Hematopoietic multipotent progenitor cell treated with erythropoietin and hydrocortisone succinate and interleukin-3 and kit ligand, for 6 days (in vitro differentiated cells): ENCODE results near the gene TRMT11.
"Not testable (repeated sequence)": the region's sequence is repeated elsewhere in the genome, so short reads cannot be mapped to it uniquely, and the experiment has no call there.

Experiments used
- DNase-seq: peaks from one replicate; pipeline ENCODE4 v3.0.0-alpha.2; 2015

The TRMT11 gene

DNA sequence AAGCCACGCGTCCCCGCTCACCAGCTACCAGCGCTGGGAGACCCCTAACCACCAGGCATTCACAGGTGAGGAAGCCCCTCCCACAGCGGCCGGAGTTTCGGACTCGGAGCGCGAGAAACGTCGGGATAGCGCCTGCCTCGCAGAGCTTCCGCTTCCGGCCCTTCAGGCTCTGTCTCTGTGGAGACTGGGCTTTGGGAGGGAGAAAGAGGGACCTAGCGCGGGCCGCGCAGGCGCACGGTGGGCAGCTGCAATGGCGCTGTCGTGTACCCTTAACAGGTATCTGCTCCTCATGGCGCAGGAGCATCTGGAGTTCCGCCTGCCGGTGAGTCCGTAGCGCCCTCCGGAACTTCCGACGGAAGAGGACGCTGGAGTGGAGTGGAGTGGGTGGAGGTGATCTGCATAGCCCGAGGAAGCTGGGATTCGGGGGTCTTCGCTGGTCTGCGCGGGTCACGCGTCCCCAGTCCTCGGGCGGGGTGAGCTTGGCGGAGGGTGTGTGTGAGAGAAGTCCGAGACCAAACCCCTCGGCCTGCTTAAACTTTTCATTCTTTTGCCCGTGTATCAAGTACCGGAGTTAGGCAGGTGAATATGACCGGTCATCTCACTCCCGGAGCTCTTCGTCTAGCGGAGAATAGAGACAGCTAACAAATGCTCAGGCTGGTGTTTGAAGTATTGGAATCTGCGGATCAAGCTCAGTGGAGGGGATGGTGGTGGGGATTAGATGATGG, at the start of gene TRMT11:
Gene TRMT11 (plus strand): TSS at position 240 of the 725 bp plus-strand sequence. CDS start 11 bp downstream, at position 251.
- peak; percentile 95 for DNase-seq

DNA sequence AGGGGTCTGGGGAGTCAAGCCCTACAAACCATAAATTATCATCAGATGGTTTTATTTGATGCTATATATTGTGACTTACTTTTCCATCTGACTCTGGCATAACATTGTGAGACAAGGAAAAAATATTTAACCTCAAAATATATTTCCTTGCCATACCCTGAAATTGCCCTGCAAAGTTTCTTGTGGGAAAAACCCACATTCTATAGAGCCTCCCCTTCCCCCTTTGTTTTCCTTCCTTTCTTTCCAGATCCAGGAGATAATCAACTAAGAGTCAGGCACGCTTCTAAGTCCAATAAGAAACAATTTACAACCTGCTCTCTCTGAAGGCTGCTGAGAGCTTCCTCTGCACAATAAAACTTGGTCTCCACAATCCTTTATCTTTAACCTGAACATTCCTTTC, 47.3 kb upstream of the TRMT11 start:
- no peak for DNase-seq

DNA sequence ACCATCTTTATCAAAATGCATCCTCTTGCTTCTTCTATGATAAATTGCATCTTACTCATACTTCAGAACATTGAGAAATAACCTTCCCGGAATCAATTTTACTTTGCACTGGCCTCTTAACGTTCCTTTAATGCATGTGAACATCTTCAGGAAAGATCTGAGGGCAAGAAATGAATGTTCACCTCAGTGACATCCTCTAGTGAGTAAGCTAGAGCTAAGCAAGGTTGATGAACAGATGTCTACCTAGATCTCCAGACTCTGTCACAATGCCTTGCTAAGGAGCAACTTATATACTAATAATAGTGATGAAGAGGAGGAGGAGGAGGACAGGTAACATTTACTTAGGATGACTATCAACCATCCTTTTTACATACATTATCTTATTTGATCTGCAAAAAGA, 46.5 kb upstream of the TRMT11 start:
- no peak for DNase-seq

DNA sequence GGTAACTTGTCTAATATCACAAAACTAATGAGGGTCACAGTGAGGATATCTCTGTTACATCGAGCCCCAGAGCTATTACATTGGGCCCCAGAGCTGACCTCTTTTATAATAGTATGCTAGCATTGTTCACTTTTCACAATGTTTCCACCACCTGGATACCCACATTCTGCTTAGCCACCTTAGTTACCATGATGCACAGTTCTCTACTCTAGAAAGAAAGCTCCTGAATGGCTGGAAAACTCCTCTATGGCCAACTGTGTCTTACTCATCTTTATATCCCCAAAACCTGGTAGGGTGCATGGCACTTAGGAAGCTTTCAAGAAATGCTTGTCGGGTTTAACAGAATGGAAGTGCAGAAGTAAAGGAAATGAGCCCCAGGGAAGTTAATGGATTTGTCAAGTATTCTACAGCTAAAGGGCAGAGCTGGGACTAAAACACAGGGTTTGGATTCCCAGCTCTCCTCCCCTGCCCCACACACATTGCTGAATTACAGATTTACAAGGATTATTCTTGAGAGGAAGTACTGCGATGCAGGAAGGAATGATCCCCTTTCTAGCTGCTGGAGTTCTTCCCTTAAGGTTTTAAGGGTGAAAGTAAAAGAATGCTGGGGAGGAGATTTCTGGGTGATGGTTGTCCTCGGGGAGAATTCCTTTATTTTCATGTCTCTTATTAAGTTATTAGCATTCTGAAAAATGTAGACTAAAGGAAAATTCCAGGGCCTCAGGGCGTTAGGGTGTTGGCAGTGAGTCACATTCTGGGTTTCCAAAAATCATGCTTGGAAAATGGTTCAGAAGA, 45.9 kb upstream of the TRMT11 start:
- no peak for DNase-seq

DNA sequence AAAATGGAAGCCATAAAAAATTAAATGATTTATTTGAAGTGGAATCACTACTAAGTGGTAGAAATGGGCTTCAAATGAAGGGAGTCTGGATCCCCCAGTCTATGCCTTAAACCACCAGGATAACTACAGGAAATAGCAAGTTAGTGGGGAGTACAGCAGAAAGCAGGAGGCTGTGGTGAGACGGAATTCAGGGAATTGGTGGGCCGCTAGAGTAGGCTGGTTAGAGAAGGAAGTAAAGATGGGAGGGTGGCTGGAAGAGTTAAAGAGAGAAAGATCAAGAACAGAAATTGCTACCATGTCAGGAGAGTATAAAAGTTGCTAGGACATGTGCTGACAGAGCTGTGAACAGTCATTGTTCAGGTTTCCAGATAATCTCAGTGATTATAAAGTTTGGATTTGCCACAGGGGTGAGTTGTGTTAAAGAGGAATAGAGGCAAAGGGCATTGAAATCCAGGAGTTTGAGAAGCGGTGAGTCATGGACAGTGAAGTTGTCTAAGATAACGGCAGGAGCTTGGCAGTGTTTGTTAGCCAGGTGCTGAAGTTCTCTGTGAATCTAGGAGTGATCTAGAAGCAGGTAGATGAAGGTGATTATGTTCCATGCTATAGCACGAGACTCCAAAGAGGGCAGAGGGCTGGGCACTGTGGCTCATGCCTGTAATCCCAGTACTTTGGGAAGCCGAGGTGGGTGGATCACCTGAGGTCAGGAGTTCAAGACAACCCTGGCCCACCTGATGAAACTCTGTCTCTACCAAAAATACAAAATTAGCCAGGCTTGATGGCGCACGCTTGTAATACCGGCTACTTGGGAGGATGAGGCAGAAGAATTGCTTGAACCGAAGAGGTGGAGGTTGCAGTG, 43.4 kb upstream of the TRMT11 start:
- no peak for DNase-seq

DNA sequence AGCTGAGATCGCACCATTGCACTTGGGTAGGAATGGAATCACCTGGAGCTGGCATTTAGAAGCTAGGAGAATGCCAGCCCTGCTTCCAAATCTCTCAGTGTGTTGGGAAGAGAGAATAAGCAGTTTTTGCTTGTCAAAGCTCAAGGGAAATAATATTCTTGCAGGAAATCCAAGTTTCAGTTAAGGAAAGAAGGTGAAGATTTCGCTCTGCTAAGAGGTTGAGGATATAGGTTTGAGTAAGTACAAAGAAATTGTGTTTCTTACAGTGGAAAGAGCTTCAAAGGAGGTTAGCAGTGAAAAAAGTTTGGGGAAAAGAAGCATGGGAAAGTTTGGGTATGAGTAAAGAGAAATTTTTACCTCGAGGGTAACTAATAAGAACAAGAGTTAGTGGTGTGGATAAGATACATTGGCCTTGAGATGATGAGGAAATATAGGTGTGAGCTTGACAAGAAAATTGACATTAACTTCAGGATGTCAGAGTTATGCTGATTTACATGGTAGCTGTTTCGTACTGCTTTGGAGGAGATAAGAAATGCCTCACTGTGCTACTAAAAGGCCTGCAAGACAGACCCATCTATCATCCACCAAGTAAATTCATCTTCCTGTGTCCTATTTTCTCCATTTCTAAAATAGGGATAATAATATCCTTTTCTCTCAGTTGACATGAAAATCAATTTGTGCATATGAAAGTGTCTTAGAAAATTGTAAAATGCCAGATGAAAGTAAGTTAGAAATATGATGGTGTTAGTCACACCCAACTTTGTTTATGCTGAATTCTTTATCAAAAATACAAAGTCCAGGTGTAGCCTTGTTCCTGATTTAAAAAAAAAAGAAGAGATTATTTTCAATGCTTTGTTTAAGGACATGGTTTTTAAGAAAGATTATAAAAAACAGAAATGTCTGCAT, 42.6 kb upstream of the TRMT11 start:
- DNase-seq: peak; percentile 40

DNA sequence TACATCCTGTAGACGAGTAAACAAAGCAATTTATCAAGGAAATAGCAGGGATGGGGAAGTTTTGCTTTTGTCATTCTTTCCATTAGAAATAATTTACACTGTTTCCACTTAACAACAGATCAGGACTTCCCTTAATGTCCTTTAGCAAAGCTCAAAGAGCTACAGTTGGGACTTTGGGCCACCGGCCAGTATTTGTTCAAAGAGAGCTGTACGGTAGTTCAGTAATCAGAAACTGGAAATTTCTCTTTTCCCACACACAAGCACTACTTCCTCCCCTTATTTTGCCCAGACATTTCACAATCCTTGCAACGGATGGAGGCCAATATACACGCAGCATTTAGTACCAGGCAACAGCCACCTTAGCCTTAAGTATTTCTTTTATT, 41.9 kb upstream of the TRMT11 start:
- peak; percentile 50 for DNase-seq

DNA sequence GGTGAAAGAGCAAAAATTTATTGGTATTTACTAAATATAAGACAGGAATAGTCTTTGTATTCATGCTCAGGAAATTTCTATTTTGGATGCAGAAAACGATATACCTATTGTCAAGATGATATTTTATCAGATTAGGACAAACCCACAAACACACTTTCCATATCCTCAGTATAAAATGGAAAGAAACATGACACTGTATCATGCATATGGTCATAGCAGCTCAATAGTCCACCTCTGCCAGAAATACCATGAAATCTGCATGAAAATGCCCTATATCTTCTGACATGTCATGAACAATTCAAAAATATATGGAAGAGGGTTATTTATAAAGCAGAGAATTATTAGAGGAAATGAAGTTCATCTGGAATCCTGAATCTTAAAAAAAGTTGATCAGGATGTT, 41.4 kb upstream of the TRMT11 start:
- no peak for DNase-seq

DNA sequence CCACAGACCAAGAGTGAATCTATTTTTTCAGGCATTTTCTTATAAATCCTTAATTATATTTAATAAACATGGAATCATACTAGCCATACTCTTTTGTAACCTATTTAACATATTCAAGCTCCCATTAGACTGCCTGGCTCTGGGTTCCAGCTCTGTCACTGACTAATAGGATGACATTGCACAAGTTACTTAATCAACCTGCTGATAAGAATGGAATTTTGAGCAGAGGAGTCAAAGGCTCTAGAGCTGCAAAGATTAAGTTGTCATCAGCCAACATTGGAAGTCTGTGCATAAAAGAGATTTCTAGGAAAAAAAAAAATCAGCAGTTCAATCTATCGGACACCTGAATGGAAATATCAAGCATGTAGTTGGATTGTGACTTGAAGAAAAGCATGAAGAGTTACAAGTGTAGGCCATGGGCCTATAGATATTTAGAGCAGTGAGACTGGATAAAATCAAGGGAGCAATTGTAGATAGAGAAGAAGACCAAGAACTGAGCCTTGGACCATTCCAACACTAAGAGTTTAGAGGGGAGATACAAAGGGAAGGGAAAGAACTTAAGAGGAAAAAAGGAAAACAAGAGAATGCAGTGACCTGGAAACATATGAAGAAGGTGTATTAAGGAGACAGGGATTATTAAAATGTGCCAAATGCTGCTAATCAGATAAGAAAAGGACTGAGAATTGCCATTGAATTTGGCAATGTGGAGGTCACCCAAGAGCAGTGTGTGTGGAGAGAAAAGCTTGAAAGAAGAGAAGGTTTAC, 40.8 kb upstream of the TRMT11 start:
- DNase-seq: peak; percentile 71

DNA sequence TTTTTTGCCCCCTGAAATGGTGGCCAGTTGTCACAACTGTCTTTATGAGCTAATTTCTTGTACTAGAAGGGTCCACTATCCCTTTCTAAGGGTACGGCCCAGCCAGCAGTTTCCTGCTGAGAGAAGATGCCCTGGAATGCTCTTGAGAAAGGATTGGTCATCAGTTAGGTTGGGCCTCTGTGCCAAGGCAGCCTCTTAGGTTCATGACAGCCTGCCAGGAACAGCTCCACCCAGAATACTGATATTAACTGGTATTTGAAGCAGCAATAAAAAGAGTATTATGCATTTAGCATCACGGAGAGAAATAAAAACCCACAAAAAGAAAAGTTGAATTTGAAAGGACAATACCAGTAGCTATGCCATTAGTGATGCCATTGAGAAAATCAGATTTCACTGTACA, 38.7 kb upstream of the TRMT11 start:
- peak; percentile 57 for DNase-seq

DNA sequence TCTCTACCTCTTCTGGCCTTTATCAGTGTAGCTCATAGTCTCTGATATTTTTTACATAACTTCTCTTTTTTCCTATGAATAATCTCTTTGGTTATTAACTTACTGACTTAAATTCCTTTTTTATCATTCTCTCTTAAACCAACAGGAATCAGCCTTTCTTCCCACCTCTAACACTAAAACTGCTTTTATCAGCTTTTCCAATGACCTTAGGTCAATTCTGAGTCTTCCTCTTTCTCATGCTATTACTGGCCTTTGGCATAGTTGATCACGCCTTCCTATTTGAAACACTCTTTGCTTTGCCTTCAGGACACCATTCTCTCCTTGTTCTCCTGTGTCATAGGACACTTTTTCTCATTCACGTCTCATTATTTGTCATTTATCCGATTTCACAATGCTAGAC, 37.9 kb upstream of the TRMT11 start:
- peak; percentile 37 for DNase-seq

DNA sequence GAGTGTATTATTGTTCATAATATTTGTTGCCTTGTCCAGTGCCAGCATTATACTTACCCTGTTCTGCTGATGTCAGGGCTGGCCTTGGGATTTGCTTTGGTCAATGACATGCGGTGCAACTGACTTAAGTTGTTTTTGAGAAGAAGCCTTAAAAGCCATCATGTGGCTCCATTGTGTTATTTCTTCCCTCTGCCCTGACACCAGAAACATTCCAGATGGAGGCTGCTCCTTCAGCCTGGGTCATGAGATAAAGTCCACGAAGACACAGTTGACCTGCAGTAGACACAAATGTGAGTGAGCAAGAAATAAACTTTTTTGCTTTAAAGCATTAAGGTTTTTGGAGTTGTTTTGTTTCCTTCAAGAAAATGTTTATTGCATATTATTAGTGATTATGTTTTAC, 37.3 kb upstream of the TRMT11 start:
- no peak for DNase-seq

DNA sequence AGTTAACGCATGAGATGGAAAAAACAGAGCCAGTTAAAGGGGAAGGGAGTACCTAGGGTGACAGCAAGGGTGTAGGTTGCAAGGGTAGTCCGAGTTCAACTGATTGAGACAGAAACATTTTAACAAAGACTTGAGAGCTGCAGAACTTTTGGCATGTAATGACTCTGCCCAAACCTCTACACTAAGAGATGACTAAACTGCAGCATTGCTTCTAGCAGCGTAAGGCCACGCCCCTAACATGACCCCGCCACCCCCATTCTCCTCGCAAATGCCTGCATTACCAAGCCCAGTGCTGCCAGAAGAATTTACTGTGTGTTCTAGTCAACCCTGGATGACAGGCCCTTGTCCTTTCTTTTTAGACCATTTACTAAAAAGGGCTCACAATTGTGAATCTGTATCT, 36.0 kb upstream of the TRMT11 start:
- DNase-seq: no peak

DNA sequence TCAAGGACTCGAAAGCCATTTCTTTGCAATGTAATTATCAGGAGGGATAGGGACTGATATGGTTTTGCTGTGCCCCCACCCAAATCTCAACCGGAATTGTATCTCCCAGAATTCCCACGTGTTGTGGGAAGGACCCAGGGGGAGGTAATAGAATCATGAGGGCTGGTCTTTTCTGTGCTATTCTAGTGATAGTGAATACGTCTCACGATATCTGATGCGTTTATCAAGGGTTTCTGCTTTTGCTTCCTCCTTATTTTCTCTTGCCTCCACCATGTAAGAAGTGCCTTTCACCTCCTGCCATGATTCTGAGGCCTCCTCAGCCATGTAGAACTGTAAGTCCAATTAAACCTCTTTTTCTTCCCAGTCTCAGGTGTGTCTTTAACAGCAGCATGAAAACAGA, 35.6 kb upstream of the TRMT11 start:
- not testable (repeated sequence) for DNase-seq

DNA sequence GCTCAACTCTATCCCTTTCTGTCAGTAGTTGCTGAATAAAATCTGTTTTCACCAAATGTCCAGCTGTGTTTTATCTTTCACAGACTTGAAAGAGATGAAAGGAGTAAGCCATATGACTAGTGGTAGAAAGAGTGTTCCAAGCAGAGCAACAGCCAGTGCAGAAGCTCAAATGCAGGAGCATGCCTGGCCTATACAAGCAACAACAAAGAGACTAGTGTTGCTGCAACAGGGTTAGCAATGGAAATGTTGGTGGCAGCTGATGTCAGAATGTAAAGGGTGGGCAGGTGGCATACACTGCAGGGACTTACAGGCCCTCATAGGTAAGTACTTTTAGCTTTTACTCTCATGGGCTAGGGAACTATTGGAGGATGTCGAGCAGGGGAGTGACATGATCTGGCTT, 35.0 kb upstream of the TRMT11 start:
- DNase-seq: no peak

DNA sequence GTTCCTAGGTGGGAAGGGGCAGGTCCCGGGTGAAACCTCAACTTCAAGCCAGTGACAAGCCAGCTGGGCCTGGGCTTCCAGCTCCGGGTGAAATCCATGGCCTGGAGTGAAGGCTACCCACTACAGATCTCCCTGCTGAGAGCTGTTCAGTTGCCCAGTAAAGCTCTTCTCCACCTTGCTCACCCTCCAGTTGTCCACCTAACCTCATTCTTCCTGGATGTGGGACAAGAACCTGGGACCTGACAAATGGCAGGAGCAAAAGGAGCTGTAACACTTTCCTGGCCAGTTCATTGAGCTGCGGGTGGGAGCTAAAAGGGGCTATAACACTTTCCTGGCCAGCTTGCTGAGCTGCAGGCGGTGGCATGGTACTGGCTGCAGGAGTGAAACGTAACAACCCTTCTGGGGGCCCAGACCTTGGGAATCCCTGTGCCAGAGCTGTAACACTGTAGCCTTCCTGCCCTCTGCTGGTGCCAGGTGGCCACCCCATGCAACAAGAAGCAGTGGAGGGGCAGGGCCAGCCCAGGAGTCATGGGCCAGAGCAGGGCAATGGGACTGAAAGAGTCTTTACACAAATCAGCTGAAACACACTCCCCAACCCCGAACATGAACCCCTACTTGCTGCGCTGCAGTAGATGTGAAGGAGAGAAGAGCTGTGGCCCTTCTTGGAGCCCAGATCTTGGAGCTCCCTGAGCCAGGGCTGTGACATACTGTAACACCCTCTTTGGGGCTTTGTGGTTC, 33.4 kb upstream of the TRMT11 start:
- peak; percentile 86 for DNase-seq

DNA sequence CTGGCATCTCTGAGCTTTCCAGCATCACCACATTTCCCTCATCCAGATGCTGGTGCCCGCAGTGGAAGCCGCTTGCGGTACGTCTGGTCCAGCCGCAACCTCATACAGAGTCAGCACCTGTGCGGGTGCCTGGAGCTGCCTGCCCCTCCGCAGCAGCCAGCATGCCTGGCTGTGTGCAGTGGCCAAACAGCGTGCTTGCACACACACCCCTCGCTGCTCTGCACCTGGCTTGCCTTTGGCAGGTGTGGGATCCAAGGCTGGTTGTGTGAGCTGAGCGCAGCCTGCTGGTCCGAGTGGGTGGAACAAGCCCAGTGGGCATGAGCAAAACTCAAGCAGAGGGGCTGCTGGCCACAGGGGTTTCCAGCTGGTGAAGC, 32.9 kb upstream of the TRMT11 start:
- no peak for DNase-seq

DNA sequence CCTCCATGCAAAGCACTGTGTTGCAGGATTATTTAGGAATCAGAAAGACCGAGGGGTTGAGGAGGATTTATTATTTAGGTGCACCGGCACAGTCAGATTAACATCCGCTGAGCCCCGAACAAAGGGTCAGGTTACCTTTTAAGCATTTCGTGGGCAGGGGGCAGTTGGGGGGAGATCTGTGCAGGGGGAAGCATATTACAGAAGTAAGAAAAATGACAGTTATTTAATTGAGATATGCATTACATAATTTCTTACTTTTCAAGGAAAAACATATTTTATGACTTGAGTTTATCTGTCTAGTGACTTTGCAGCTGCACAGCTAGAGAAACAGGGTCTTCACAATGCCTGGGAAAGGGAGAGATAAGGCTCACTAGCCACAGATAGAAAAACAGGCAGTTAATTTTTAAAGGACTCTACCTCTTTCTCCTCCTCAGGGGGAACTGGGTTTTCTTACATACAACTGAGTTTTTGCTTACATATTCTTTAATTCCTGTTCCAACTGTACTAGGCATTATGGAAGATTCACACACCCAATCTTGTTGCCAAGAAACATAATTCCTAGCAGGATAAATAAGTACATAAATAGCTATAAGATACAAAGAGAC, 31.5 kb upstream of the TRMT11 start:
- peak; percentile 67 for DNase-seq

DNA sequence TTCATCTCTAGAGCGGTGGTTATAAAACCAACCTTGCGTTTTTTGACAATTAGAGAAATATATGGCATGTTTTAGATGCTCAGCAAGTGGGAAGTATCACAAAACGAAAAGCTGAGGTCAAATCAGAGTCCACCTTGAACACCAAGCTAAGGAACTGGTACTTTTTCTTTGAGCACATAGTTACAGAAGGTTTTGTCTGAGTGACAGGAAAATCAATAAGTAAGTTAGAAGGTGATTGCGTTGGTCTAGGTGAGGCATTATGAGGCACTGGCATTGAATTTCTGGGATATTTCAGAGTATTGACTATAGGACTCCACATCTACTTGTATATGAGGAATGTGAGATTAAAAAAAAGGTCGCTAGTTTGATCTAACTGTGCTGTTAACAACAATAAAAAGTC, 30.4 kb upstream of the TRMT11 start:
- DNase-seq: peak; percentile 35
